Body of pancreas (tissue), 4 donors: ENCODE results near the gene CFAP20. TPM values are rescaled to one million over a fixed set of nuclear protein-coding genes. Genes with fewer than 3 reads are reported as not detected.

Experiments
- ATAC-seq: fragments of 150-250 bp; one replicate; pipeline ENCODE4 v1.9.1; 2016
- DNase-seq, 4 donors: peaks; one replicate each; pipeline ENCODE4 v3.0.0-alpha.2; 2019
- H3K27ac ChIP-seq, 4 donors: fragments of 200-600 bp; sonication (generic); 1 replicate in 3 of 4; 2 replicates in 1 of 4; pipeline versions ENCODE4 v1.5.1 to v1.6.1; 2016 to 2019; ENCODE audit warnings: mild to moderate bottlenecking in 1 of 4, mixed read lengths in 1 of 4, moderate library complexity in 1 of 4
- H3K27me3 ChIP-seq, 2 donors: fragments of 200-600 bp; sonication (generic); one replicate each; pipeline ENCODE4 v1.6.0; 2016; ENCODE audit warnings: mild to moderate bottlenecking in 1 of 2
- H3K36me3 ChIP-seq, 2 donors: fragments of 200-600 bp; sonication (generic); replicated peaks in 1 of 2; 2 replicates each; pipeline ENCODE4 v1.5.1; 2016; ENCODE audit warnings: low read depth in 2 of 2; ENCODE audit not compliant: insufficient read depth in 1 of 2
- H3K4me1 ChIP-seq: fragments of 200-600 bp; sonication (generic); one replicate; pipeline ENCODE4 v1.6.0; 2016
- H3K4me3 ChIP-seq, 2 donors: fragments of 200-600 bp; sonication (generic); 1 replicate in 1 of 2; 2 replicates in 1 of 2; pipeline ENCODE4 v1.5.1; 2016 to 2019
- H3K9me3 ChIP-seq, 3 donors: fragments of 200-600 bp; sonication (generic); 1 replicate in 2 of 3; 2 replicates in 1 of 3; pipeline ENCODE4 v1.5.1; 2016
- POLR2A ChIP-seq, 3 donors: fragments of 450-650 bp; IDR thresholded peaks; one replicate each; pipeline ENCODE4 v1.6.1; 2016; ENCODE audit warnings: antibody characterized with exemption in 3 of 3, mild to moderate bottlenecking in 2 of 3
- WGBS, 2 donors: methylation state at CpG; one replicate each; pipeline ENCODE4 v1.1.5; 2017; 5-methylcytosine and 5-hydroxymethylcytosine counted together
- intact Hi-C: fragments of 100-400 bp; cut with DNase I; formaldehyde crosslinking; loops from one replicate; pipeline ENCODE4 v1.15.1; 2023
- total RNA-seq, 2 donors: library from RNA; depleted of rRNA; stranded (reverse); fragments of >200 nt; gene quantifications; one replicate each; pipeline ENCODE4 v1.1.0, GENCODE V29; 2016
- TF ChIP-seq, protein P1 (sequence below), 7 experiments: fragments of 450-650 bp in 4 of 7; fragments of 200-600 bp in 3 of 7; sonication (generic) in 3 of 7; IDR thresholded peaks; one replicate each; pipeline ENCODE4 v1.5.1; 2016 to 2019; ENCODE audit warnings: antibody characterized with exemption in 7 of 7

The CFAP20 gene
- total RNA-seq, 2 donors from 2014 or later = 11.9 to 33.2 TPM

DNA sequence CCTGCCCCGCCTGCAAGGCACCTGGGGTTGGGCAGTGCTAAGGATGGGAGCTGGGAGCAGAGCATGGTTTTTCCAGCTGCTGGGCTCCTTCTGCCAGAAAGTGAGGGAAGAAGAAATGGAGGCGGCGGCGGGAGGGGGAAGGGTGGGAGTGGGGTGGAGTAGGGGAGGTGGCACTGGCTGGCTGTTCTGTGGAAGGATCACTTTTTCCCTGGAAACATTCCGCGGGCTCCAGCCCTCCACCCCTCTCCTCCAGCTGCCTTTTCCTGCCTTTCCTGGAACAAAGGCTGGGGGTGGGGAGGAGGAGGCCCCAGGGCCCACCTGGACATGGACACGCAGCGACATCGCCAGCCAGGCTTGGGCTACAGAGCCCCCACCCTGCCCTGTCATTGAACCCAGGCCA lies 41.1 kb downstream of the CFAP20 start:
- TF ChIP-seq POLR2A (IDR thresholded peaks at IDR 0.05) = no peak
- TF ChIP-seq, protein P1, sequence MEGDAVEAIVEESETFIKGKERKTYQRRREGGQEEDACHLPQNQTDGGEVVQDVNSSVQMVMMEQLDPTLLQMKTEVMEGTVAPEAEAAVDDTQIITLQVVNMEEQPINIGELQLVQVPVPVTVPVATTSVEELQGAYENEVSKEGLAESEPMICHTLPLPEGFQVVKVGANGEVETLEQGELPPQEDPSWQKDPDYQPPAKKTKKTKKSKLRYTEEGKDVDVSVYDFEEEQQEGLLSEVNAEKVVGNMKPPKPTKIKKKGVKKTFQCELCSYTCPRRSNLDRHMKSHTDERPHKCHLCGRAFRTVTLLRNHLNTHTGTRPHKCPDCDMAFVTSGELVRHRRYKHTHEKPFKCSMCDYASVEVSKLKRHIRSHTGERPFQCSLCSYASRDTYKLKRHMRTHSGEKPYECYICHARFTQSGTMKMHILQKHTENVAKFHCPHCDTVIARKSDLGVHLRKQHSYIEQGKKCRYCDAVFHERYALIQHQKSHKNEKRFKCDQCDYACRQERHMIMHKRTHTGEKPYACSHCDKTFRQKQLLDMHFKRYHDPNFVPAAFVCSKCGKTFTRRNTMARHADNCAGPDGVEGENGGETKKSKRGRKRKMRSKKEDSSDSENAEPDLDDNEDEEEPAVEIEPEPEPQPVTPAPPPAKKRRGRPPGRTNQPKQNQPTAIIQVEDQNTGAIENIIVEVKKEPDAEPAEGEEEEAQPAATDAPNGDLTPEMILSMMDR (IDR thresholded peaks at IDR 0.05) = no peak
- Histone ChIP-seq H3K9me3 (no peaks in the 10 kb centered on the region), H3K4me3 (no peak overlapping the region), H3K36me3 (no peaks in the 10 kb centered on the region), H3K4me1 (no peaks in the 10 kb centered on the region), H3K27me3 (no peaks in the 10 kb centered on the region), H3K27ac (no peak overlapping the region)
- intact Hi-C loops = no loop called here
- WGBS, 2 donors = 28 to 37% methylated on average over 7 to 9 of the region's 9 CpGs
- DNase-seq (peak in 1 of 4 donors; percentile 17), ATAC-seq (no peak)

- TF ChIP-seq POLR2A (IDR thresholded peaks at IDR 0.05) = no peak
- TF ChIP-seq, protein P1 (IDR thresholded peaks at IDR 0.05) = no peak
- Histone ChIP-seq H3K27ac (no peak overlapping the region), H3K4me3 (no peak overlapping the region), H3K4me1 (no peaks in the 10 kb centered on the region), H3K36me3 (no peaks in the 10 kb centered on the region), H3K9me3 (no peaks in the 10 kb centered on the region), H3K27me3 (no peaks in the 10 kb centered on the region)
- DNase-seq (no peak), ATAC-seq (no peak)
- 73 to 84% methylated on average over 22 to 23 of the region's 23 CpGs for WGBS, 2 donors
- intact Hi-C loops = no loop called here
Observed at GRCh38 chr16:58087209-58087913, 41.8 kb downstream of the CFAP20 start.

DNA sequence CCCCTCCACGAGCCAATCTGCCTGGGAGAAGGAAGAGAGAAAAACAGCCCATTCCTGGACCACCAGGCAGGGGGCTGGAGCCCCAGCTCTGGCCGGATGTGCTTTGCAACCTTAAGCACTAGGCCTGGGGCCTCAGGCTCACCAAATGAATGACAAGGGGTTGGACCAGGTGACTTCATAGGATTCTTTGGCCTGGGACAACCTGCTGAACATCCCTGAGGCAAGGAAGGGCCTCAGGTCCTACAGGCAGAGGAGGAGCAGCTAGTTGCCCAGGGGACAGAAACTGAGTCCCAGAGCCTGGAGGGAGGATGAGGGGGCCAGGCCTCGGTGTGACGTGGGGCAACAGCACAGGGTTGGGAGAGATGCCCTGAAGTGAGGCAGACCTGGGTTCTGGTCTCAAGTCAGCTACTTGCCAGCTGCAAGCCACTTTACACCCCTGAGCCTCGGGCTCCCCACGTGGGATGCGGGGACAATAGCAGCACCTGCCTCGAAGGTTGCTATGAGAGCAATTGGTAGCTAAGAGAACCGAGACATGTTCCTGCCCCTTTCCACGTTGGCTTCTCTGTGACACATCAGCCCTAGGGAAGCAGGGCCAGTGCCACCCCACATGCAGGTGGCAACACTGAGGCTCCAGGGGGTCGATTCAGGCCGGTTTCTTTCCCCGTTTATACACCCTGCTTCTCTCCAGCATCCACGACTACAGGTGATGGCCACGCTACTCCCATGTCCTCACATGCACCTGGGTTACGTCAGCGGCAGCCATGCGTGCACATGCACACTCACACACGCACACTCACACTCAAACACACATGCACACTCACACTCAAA lies 42.6 kb downstream of the CFAP20 start:
- ATAC-seq (no peak), DNase-seq (no peak)
- TF ChIP-seq, protein P1 (IDR thresholded peaks at IDR 0.05) = no peak
- TF ChIP-seq POLR2A (IDR thresholded peaks at IDR 0.05) = no peak
- no peak overlapping the region for H3K4me3 ChIP-seq
- no peak overlapping the region for H3K27ac ChIP-seq
- WGBS, 2 donors = 73 to 76% methylated on average over 16 to 19 of the region's 19 CpGs
- no peaks in the 10 kb centered on the region for H3K4me1 ChIP-seq
- H3K36me3 ChIP-seq = no peaks in the 10 kb centered on the region
- no peaks in the 10 kb centered on the region for H3K27me3 ChIP-seq
- H3K9me3 ChIP-seq = no peaks in the 10 kb centered on the region
- intact Hi-C loops = no loop called here

- TF ChIP-seq POLR2A (IDR thresholded peaks at IDR 0.05) = no peak
- TF ChIP-seq, protein P1 (IDR thresholded peaks at IDR 0.05) = no peak
- Histone ChIP-seq H3K27ac (no peak overlapping the region), H3K36me3 (no peaks in the 10 kb centered on the region), H3K27me3 (no peaks in the 10 kb centered on the region), H3K4me3 (no peak overlapping the region), H3K4me1 (no peaks in the 10 kb centered on the region), H3K9me3 (no peaks in the 10 kb centered on the region)
- DNase-seq (no peak), ATAC-seq (no peak)
- 83 to 87% methylated on average over 8 to 21 of the region's 21 CpGs for WGBS, 2 donors
- intact Hi-C loops = no loop called here
Observed at GRCh38 chr16:58085584-58086251, 43.5 kb downstream of the CFAP20 start.
